Measurements from ENCODE around the gene RARB.

RARB gene

GRCh38 chr3:25573386-25574171 is 145.5 kb downstream of the RARB start:
- H3K36me3 ChIP-seq (ENCODE audit: control insufficient read depth in 2 of 2, insufficient read depth in 1 of 2, low read length in 2 of 2): no peaks in the 10 kb centered on the region
- no peak overlapping the region for H3K4me3 ChIP-seq (ENCODE audit: low read depth, low read length)
- H3K4me1 ChIP-seq (ENCODE audit: control insufficient read depth, insufficient read depth, low read length): no peaks in the 10 kb centered on the region
- ChIA-PET CTCF (interaction anchor here (0.6 kb wide), 1 partner anchor 74 kb away, joined by 3 read pairs; no protein-coding TSS in a partner anchor), POLR2A (no interaction called here)
- TF ChIP-seq GLIS1 (tag by site-specific recombination; IDR thresholded peaks at IDR 0.05): no peak
- no peak for TF ChIP-seq MYNN (tag by site-specific recombination; IDR thresholded peaks at IDR 0.05; ENCODE audit: borderline replicate concordance)
- TF ChIP-seq ZNF701 (tag by site-specific recombination; IDR thresholded peaks at IDR 0.05): no peak
- H3K27ac ChIP-seq (ENCODE audit: extremely low read depth, low read depth, low read length): no peak overlapping the region
- H3K9me3 ChIP-seq (ENCODE audit: control insufficient read depth, insufficient read depth, low read depth, low read length): no peaks in the 10 kb centered on the region

DNA sequence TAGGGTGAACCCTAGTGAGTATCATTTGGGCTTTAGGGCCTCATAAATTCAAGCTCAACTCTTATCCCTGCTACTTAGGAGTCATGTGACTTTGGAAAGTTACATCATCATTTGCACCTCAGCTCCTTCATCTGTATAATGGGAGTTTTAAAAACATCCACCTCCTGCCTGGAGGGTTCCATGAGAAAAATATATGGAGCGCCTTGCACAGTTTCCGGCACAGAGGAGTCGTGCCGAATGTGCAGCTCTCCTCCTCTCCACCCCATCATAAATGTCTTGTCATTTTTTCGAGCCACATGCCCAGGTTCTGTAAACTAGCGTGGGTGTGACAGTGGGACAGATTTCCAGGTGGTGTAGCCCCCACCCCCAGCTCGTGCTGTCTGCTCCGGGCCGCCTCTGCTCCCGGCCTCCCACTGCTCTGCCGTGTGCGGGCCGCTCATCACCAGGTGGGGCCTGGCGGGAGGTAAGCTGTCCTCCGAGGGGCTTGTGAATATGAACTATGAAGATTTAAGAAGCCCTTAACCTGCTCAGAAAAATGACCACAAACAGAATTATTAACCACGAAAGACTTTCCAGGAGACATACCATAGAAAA is 146.2 kb downstream of the RARB start:
- ChIA-PET POLR2A (no interaction called here), CTCF (no interaction called here)
- no peaks in the 10 kb centered on the region for H3K4me1 ChIP-seq (ENCODE audit: control insufficient read depth, insufficient read depth, low read length)
- TF ChIP-seq ZNF548 (tag by site-specific recombination; IDR thresholded peaks at IDR 0.05): no peak
- no peak for TF ChIP-seq HOXA7 (CRISPR knock-in tag; IDR thresholded peaks at IDR 0.05; ENCODE audit: borderline replicate concordance)
- TF ChIP-seq, protein P1, sequence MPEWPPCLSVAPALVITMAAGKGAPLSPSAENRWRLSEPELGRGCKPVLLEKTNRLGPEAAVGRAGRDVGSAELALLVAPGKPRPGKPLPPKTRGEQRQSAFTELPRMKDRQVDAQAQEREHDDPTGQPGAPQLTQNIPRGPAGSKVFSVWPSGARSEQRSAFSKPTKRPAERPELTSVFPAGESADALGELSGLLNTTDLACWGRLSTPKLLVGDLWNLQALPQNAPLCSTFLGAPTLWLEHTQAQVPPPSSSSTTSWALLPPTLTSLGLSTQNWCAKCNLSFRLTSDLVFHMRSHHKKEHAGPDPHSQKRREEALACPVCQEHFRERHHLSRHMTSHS (tag by site-specific recombination; IDR thresholded peaks at IDR 0.05): no peak
- TF ChIP-seq ZNF629 (tag by site-specific recombination; IDR thresholded peaks at IDR 0.05): no peak
- TF ChIP-seq ZEB2 (tag by site-specific recombination; IDR thresholded peaks at IDR 0.05): no peak
- TF ChIP-seq ZNF747 (tag by site-specific recombination; IDR thresholded peaks at IDR 0.05): no peak
- TF ChIP-seq ZNF701 (tag by site-specific recombination; IDR thresholded peaks at IDR 0.05): no peak
- TF ChIP-seq ZBTB21 (tag by site-specific recombination; IDR thresholded peaks at IDR 0.05): no peak
- TF ChIP-seq ZNF585B (tag by site-specific recombination; IDR thresholded peaks at IDR 0.05): no peak
- no peak for TF ChIP-seq ZBTB20 (tag by site-specific recombination; IDR thresholded peaks at IDR 0.05)
- no peak for TF ChIP-seq ZNF561 (tag by site-specific recombination; IDR thresholded peaks at IDR 0.05; ENCODE audit: borderline replicate concordance)
- TF ChIP-seq, protein P2, sequence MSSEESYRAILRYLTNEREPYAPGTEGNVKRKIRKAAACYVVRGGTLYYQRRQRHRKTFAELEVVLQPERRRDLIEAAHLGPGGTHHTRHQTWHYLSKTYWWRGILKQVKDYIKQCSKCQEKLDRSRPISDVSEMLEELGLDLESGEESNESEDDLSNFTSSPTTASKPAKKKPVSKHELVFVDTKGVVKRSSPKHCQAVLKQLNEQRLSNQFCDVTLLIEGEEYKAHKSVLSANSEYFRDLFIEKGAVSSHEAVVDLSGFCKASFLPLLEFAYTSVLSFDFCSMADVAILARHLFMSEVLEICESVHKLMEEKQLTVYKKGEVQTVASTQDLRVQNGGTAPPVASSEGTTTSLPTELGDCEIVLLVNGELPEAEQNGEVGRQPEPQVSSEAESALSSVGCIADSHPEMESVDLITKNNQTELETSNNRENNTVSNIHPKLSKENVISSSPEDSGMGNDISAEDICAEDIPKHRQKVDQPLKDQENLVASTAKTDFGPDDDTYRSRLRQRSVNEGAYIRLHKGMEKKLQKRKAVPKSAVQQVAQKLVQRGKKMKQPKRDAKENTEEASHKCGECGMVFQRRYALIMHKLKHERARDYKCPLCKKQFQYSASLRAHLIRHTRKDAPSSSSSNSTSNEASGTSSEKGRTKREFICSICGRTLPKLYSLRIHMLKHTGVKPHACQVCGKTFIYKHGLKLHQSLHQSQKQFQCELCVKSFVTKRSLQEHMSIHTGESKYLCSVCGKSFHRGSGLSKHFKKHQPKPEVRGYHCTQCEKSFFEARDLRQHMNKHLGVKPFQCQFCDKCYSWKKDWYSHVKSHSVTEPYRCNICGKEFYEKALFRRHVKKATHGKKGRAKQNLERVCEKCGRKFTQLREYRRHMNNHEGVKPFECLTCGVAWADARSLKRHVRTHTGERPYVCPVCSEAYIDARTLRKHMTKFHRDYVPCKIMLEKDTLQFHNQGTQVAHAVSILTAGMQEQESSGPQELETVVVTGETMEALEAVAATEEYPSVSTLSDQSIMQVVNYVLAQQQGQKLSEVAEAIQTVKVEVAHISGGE (tag by site-specific recombination; conservative IDR thresholded peaks at IDR 0.05; ENCODE audit: low read depth): no peak
- TF ChIP-seq ZNF639 (tag by site-specific recombination; IDR thresholded peaks at IDR 0.05): no peak
- TF ChIP-seq ZSCAN4 (tag by site-specific recombination; IDR thresholded peaks at IDR 0.05): no peak
- no peak overlapping the region for H3K4me3 ChIP-seq (ENCODE audit: low read depth, low read length)
- H3K27ac ChIP-seq (ENCODE audit: extremely low read depth, low read depth, low read length): no peak overlapping the region
- no peaks in the 10 kb centered on the region for H3K36me3 ChIP-seq (ENCODE audit: control insufficient read depth in 2 of 2, insufficient read depth in 1 of 2, low read length in 2 of 2)
- no peaks in the 10 kb centered on the region for H3K9me3 ChIP-seq (ENCODE audit: control insufficient read depth, insufficient read depth, low read depth, low read length)
